ENCODE results near the gene NOS3.
A peak's percentile ranks its signal among the peaks of the same experiment; 100 is the strongest.

NOS3 gene

GRCh38 chr7:150952331-150953050, 38.3 kb upstream of the NOS3 start:
- DNase-seq: no peak

GRCh38 chr7:150953061-150953997, 37.5 kb upstream of the NOS3 start:
- no peak for DNase-seq

- no peak for DNase-seq
Measured at GRCh38 chr7:150954201-150954985, 36.4 kb upstream of the NOS3 start.

- no peak for DNase-seq
Measured at GRCh38 chr7:150954986-150955518, 35.8 kb upstream of the NOS3 start.

- no peak for DNase-seq
Measured at GRCh38 chr7:150955519-150956394, 35.1 kb upstream of the NOS3 start.

GRCh38 chr7:150956395-150957132, 34.3 kb upstream of the NOS3 start:
- DNase-seq: no peak

GRCh38 chr7:150957133-150958020, 33.4 kb upstream of the NOS3 start:
- DNase-seq: no peak

- DNase-seq: no peak
Measured at GRCh38 chr7:150958062-150958552, 32.7 kb upstream of the NOS3 start.

GRCh38 chr7:150958597-150958996, 32.2 kb upstream of the NOS3 start:
- no peak for DNase-seq

GRCh38 chr7:150959081-150959480, 31.7 kb upstream of the NOS3 start:
- no peak for DNase-seq

- no peak for DNase-seq
Measured at GRCh38 chr7:150959739-150960734, 30.8 kb upstream of the NOS3 start.

- no peak for DNase-seq
Measured at GRCh38 chr7:150961510-150962289, 29.1 kb upstream of the NOS3 start.

- no peak for DNase-seq
Measured at GRCh38 chr7:150962290-150962552, 28.6 kb upstream of the NOS3 start.

GRCh38 chr7:150962553-150963399, 28.0 kb upstream of the NOS3 start:
- DNase-seq: peak; percentile 66

- DNase-seq: no peak
Measured at GRCh38 chr7:150963707-150964559, 26.9 kb upstream of the NOS3 start.

GRCh38 chr7:150964593-150965111, 26.2 kb upstream of the NOS3 start:
- no peak for DNase-seq

All from stimulated activated CD4-positive, alpha-beta T cell treated with anti-CD3 and anti-CD28 coated beads, Interleukin-4, amount 100 ng/mL, for 1 hour (primary cell).